ENCODE data around the gene RNASE1. TPM values are rescaled to one million over a fixed set of nuclear protein-coding genes. Genes with fewer than 3 reads are reported as not detected.
"Not testable (repeated sequence)": the region's sequence is repeated elsewhere in the genome, so short reads cannot be mapped to it uniquely, and the experiment has no call there.

RNASE1 gene
- total RNA-seq, 3 donors from 2014 or later: 125 to 1,186 (median 303) TPM

DNA sequence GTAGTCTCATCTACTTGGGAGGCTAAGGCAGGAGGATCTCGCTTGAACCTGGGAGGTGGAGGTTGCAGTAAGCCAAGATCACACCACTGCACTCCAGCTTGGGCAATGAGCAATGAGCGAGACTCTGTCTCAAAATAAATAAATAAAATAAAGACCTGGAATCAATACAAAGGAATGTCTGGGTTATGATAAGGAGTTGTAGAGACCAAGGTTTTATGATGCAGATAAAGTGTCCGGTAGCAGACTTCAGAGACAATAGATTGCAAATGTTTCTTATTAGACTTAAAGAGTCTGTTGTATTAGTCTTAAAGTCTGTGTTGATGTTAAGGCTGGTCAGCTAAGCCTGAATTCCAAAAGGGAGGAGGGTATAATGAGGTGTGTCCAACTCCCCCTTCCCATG lies 35.2 kb upstream of the RNASE1 start:
- no peak for TF ChIP-seq POLR2AphosphoS5 (IDR thresholded peaks at IDR 0.05)
- no peak for TF ChIP-seq POLR2A (IDR thresholded peaks at IDR 0.05)
- TF ChIP-seq, protein P1, sequence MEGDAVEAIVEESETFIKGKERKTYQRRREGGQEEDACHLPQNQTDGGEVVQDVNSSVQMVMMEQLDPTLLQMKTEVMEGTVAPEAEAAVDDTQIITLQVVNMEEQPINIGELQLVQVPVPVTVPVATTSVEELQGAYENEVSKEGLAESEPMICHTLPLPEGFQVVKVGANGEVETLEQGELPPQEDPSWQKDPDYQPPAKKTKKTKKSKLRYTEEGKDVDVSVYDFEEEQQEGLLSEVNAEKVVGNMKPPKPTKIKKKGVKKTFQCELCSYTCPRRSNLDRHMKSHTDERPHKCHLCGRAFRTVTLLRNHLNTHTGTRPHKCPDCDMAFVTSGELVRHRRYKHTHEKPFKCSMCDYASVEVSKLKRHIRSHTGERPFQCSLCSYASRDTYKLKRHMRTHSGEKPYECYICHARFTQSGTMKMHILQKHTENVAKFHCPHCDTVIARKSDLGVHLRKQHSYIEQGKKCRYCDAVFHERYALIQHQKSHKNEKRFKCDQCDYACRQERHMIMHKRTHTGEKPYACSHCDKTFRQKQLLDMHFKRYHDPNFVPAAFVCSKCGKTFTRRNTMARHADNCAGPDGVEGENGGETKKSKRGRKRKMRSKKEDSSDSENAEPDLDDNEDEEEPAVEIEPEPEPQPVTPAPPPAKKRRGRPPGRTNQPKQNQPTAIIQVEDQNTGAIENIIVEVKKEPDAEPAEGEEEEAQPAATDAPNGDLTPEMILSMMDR (IDR thresholded peaks at IDR 0.05): no peak
- intact Hi-C loops (cut with DNase I; ENCODE audit: low total_unique reads): no loop called here
- Histone ChIP-seq H3K27me3 (no peaks in the 10 kb centered on the region), H3K9me3 (no peaks in the 10 kb centered on the region), H3K4me3 (no peak overlapping the region), H3K36me3 (no peaks in the 10 kb centered on the region), H3K4me1 (no peaks in the 10 kb centered on the region), H3K27ac (no peak overlapping the region)
- no peak for DNase-seq (ENCODE audit: low spot score in 2 of 2)

DNA sequence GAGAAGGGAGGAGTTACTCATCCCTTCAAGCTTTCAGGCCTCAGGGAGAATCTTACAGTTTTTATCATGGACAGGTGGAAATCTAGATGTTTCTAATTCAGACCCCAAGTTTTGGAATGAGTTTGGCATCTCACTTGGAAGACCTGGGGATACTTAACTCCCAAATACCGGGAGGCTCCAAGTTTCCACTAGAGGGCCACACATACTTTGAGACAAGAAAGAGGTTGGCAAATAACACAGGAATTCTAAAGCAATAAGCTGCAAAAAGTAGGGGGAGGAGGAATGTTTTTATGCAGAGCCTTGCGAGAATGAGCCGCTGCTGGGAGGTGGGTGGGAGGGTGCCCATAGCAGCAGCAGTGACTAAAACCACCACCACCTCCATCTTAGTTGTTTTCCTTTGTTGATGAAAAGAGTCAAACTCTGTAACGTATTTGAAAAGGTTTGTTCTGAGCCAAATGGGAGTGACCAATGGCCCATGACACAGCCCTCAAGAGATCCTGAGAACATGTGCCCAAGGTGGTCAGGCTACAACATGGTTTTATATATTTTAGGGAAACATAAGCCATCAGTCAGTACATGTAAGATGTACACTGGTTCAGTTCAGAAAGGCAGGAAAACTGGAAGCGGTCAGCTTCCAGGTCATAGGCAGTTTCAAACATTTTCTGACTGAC lies 34.2 kb upstream of the RNASE1 start:
- H3K4me3 ChIP-seq: no peak overlapping the region
- H3K4me1 ChIP-seq: no peaks in the 10 kb centered on the region
- no peaks in the 10 kb centered on the region for H3K27me3 ChIP-seq
- no peak for DNase-seq (ENCODE audit: low spot score in 2 of 2)
- H3K9me3 ChIP-seq: no peaks in the 10 kb centered on the region
- TF ChIP-seq, protein P1 (IDR thresholded peaks at IDR 0.05): peak in 2 of 3 donors; percentile 38 to 40
- TF ChIP-seq POLR2AphosphoS5 (IDR thresholded peaks at IDR 0.05): no peak
- no peak overlapping the region for H3K27ac ChIP-seq
- H3K36me3 ChIP-seq: no peaks in the 10 kb centered on the region
- intact Hi-C loops (cut with DNase I; ENCODE audit: low total_unique reads): no loop called here

DNA sequence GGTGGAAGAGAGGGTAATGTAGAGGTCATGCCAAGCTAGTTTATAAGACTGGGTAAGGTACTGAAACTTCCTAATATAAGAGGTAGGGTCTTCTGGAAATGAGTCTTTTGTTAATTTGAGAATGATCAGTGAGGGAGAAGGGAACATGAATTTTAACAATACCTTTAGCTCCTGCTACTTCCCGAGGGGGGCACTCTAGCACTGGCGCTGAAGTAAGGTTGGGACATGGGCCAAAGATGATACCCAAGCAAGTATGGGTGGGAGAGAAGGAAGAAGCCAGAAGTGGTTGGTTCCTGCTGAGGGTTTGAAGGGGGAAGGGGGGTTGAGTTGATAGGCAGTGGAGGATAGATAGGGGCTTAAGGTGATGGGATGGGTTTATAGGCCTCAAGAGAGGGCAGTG lies 32.3 kb upstream of the RNASE1 start:
- Histone ChIP-seq H3K4me3 (no peak overlapping the region), H3K36me3 (no peaks in the 10 kb centered on the region), H3K4me1 (no peaks in the 10 kb centered on the region), H3K27me3 (no peaks in the 10 kb centered on the region), H3K9me3 (no peaks in the 10 kb centered on the region), H3K27ac (no peak overlapping the region)
- TF ChIP-seq, protein P1 (IDR thresholded peaks at IDR 0.05): no peak
- TF ChIP-seq POLR2AphosphoS5 (IDR thresholded peaks at IDR 0.05) (no peak), POLR2A (IDR thresholded peaks at IDR 0.05) (no peak)
- intact Hi-C loops (cut with DNase I; ENCODE audit: low total_unique reads): no loop called here
- DNase-seq (ENCODE audit: low spot score in 2 of 2): no peak

DNA sequence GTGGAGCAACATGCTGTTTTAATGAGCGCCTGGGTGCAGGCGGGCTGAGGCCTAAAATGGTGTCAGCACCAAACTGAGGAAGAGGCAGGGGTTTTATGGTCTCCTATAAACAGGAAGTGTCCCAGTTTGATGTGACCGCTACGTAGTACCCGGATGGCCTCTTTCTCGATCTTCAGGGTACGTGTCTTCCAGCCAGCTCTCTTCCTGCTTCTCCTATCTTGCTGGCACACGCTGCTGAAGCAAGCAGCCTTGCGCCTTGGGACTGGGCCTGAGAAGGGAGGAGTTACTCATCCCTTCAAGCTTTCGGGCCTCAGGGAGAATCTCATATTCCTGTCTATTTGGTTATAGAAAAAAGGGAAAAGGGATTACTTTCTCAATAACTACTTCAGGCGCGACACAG lies 28.2 kb upstream of the RNASE1 start:
- H3K27me3 ChIP-seq: no peaks in the 10 kb centered on the region
- H3K9me3 ChIP-seq: no peaks in the 10 kb centered on the region
- no peak overlapping the region for H3K4me3 ChIP-seq
- no peaks in the 10 kb centered on the region for H3K36me3 ChIP-seq
- intact Hi-C loops (cut with DNase I; ENCODE audit: low total_unique reads): no loop called here
- H3K27ac ChIP-seq: no peak overlapping the region
- no peaks in the 10 kb centered on the region for H3K4me1 ChIP-seq
- no peak for DNase-seq (ENCODE audit: low spot score in 2 of 2)
- TF ChIP-seq, protein P1 (IDR thresholded peaks at IDR 0.05): no peak
- TF ChIP-seq POLR2A (IDR thresholded peaks at IDR 0.05): no peak
- TF ChIP-seq POLR2AphosphoS5 (IDR thresholded peaks at IDR 0.05): no peak

DNA sequence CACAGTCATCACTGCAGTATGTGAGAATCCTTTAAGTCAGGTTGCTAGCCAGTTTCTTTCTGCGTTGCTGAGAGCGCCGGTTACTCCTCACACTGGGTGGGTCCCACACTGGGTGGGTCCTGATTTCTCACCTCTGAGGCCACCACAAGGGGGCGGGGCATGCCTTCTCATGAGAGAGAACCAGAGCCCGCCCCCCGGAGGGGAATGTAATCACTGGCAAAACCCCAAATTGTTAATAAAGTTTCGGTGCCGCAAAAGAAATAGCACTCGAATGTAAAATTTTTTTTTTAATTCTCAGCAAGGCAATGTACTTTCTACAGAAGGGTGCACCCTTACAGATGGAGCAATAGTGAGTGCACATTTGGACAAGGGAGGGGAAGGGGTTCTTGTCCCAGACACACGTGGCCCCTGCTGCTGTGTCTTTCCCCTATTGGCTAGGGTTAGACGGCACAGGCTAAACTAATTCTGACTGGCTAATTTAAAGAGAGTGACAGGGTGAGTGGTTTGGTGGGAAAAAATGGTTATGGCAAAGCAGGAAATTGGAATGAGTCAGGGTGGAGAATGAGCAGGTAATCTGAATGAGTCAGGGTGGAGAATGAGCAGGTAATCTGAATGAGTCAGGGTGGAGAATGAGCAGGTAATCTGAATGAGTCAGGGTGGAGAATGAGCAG lies 25.5 kb upstream of the RNASE1 start:
- H3K4me3 ChIP-seq; H3K36me3 ChIP-seq; intact Hi-C loops (cut with DNase I; ENCODE audit: low total_unique reads); DNase-seq (ENCODE audit: low spot score in 2 of 2); H3K27me3 ChIP-seq; H3K27ac ChIP-seq; H3K4me1 ChIP-seq; H3K9me3 ChIP-seq: not testable (repeated sequence)

Data from breast epithelium (tissue), 4 donors.